T-helper 1 cell treated with Interleukin-12 subunit alpha and Interleukin-12 subunit beta and Interleukin-4 antibody, amounts not matched to agents 30 μg/mL and 1 μg/mL, for 36 hours (primary cell): ENCODE measurements around the gene PDPK1.

Experiments used
- H3K27ac Mint-ChIP-seq: one replicate; pipeline ENCODE4 v1.8.0; 2021; ENCODE audit warnings: mild to moderate bottlenecking, mixed read lengths
- H3K27me3 Mint-ChIP-seq: one replicate; pipeline ENCODE4 v1.8.0; 2021; ENCODE audit warnings: low read depth, mixed read lengths
- H3K36me3 Mint-ChIP-seq: one replicate; pipeline ENCODE4 v1.8.0; 2021; ENCODE audit warnings: low read depth, mixed read lengths
- H3K4me1 Mint-ChIP-seq: one replicate; pipeline ENCODE4 v1.8.0; 2021; ENCODE audit warnings: low read depth, mixed read lengths
- H3K4me3 Mint-ChIP-seq: one replicate; pipeline ENCODE4 v1.8.0; 2021; ENCODE audit warnings: mild to moderate bottlenecking, moderate library complexity, mixed read lengths
- H3K9me3 Mint-ChIP-seq: one replicate; pipeline ENCODE4 v1.8.0; 2021; ENCODE audit warnings: mixed read lengths

PDPK1 gene

GRCh38 chr16:2514333-2515179, 23.3 kb upstream of the PDPK1 start:
- Mint-ChIP-seq H3K4me1 (peaks cover 44% of the 10 kb centered on the region), H3K9me3 (no peaks in the 10 kb centered on the region), H3K27ac (peak overlapping the region; percentile 89), H3K36me3 (peaks cover 7% of the 10 kb centered on the region), H3K27me3 (peaks cover 4% of the 10 kb centered on the region), H3K4me3 (peak overlapping the region; percentile 87)

DNA sequence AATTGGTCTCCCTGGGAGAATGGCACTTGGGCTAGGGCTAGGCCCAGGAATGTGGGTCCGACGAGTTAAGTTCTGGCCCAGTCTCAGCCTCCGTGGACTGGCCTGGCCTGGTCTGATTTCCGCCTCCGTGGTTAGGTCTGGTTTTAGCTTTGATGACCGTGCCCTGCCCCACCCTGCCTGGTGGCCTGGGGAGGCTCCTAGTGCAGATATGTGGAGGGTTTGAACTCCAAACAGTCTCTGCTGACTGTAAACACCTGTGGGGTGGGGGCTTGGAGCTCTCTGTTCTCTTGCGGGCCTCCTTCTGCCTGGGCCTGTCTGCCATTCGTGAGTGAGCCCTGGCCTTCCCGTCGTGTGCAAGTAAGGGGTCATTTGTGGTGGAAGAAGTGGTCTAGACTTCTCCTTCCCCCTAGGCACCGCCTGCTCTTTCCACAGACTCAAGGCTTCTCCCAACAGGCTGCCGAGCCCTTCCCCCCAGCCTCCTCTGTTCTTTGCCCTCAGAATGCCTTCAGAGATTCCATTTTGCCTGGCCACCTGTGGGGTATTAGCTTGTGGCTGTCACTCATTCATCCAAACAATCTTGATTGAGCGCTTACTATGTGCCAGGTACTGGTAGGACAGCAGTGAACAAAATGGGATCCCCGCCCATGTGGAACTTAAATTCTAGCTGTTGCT, 22.5 kb upstream of the PDPK1 start:
- Mint-ChIP-seq H3K27ac (peak overlapping the region; percentile 89), H3K4me3 (peak overlapping the region; percentile 87), H3K4me1 (peaks cover 49% of the 10 kb centered on the region), H3K9me3 (no peaks in the 10 kb centered on the region), H3K27me3 (peaks cover 4% of the 10 kb centered on the region), H3K36me3 (peaks cover 9% of the 10 kb centered on the region)

DNA sequence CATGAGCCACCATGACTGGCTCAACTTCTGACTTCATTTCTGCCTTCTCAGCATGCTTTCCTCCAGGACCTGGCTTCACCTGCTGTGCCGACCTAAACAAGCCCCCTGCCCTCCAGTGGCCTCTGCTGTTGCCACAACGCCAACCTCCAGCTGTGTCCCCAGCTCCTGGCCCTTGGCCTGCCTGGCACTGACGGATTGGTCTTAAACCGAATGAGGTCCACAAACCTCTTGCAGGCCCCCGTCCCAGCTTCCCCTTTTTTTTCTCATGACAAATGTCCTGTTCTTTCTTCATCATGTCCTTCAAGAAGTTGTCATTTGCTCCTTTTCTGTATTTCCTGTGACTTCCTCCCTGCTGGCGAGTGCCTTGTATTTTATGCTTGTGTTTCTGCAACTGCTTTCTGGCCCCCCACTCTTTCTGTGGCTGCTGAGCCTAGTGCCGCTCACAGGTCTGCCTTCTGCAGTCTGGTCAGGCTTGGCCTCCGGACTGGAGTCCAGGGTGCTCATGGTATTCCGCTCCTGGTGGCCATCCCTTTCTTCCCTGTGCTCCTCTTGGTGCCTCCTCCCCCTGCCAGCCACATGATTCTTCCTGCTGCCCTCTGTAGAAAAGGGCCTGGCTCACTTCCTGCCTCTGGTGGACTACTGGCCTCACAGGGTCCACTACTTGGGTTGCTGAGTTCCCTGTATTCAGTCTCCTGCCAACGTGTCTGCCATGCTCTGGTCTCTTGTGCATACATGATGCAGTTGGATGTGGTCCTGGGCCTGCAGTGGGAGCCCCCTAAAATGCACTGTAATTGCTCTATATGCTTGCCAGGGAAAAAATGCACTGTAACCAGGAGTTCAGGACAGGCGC, 21.2 kb upstream of the PDPK1 start:
- Mint-ChIP-seq H3K4me1 (peaks cover 55% of the 10 kb centered on the region), H3K27ac (peak overlapping the region; percentile 68), H3K36me3 (peaks cover 9% of the 10 kb centered on the region), H3K9me3 (no peaks in the 10 kb centered on the region), H3K27me3 (peaks cover 4% of the 10 kb centered on the region), H3K4me3 (peak overlapping the region; percentile 87)

DNA sequence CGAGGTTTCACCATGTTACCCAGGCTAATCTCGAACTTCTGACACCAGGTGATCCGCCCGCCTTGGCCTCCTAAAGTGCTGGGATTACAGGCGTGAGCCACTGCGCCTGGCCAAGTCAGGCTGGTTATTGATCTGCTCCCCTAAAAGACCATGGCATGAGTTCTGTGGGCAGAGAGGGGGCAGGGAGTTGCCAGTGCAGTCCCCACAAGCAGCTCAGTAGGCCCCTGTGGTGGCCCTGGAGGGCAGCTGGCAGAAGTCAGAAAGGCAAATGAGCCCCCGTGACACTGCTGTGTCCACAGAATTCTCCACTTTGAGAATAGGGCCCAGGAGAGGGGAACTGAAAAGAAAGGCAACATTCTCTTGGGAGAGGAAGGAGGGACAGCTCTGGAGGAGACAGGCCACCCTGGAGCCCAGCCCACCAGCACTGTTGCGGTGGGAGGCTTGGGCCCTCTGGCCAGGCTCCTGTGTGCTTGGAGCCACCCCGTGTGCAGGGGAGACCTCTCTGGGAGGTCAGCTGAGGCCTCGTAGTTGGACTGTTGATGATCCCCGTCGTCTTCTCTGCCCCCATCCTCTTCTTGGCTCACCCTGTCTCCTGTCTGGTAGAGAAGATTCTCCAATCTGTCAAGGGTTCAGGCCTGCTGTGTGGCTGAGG, 19.7 kb upstream of the PDPK1 start:
- Mint-ChIP-seq H3K4me3 (no peak overlapping the region), H3K27ac (peak overlapping the region; percentile 14), H3K27me3 (no peaks in the 10 kb centered on the region), H3K9me3 (no peaks in the 10 kb centered on the region), H3K4me1 (peaks cover 45% of the 10 kb centered on the region), H3K36me3 (peaks cover 9% of the 10 kb centered on the region)

DNA sequence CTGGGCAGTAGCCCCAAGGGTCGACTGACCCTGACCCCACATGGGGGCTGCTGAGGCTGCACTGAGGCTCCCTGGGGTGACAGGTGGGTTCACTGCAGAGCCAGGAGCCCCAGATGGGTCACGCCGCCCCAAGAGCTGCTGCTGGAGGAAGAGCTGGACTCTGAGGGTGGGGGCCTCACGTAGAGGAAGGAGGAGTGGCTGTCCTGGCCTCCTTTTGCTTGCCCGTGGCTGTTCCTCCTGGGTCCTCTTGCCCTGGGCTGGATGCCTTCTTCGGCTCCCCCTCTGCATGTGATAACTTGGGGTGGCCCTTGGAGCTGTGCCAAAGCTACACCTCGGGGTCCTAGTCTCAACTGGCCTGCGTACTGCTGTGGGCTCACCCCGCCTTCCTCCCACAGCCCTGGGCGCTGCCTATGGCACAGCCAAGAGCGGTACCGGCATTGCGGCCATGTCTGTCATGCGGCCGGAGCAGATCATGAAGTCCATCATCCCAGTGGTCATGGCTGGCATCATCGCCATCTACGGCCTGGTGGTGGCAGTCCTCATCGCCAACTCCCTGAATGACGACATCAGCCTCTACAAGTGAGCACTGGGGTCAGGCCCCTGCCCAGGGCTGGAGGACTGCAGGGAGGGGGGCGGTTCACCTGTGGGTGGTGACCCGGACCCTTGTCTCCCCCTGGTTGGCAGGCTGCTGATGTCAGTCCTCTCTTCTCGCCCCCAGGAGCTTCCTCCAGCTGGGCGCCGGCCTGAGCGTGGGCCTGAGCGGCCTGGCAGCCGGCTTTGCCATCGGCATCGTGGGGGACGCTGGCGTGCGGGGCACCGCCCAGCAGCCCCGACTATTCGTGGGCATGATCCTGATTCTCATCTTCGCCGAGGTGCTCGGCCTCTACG, 18.8 kb upstream of the PDPK1 start:
- H3K27me3 Mint-ChIP-seq, result no peaks in the 10 kb centered on the region
- H3K4me3 Mint-ChIP-seq, result peak overlapping the region; percentile 77
- peak overlapping the region; percentile 92 for H3K27ac Mint-ChIP-seq
- H3K9me3 Mint-ChIP-seq, result no peaks in the 10 kb centered on the region
- H3K36me3 Mint-ChIP-seq, result peaks cover 14% of the 10 kb centered on the region
- H3K4me1 Mint-ChIP-seq, result peaks cover 43% of the 10 kb centered on the region

GRCh38 chr16:2519711-2520080, 18.1 kb upstream of the PDPK1 start:
- no peaks in the 10 kb centered on the region for H3K9me3 Mint-ChIP-seq
- H3K27me3 Mint-ChIP-seq, result no peaks in the 10 kb centered on the region
- H3K36me3 Mint-ChIP-seq, result peaks cover 21% of the 10 kb centered on the region
- H3K4me1 Mint-ChIP-seq, result peaks cover 45% of the 10 kb centered on the region
- peak overlapping the region; percentile 92 for H3K27ac Mint-ChIP-seq
- H3K4me3 Mint-ChIP-seq, result peak overlapping the region; percentile 77

DNA sequence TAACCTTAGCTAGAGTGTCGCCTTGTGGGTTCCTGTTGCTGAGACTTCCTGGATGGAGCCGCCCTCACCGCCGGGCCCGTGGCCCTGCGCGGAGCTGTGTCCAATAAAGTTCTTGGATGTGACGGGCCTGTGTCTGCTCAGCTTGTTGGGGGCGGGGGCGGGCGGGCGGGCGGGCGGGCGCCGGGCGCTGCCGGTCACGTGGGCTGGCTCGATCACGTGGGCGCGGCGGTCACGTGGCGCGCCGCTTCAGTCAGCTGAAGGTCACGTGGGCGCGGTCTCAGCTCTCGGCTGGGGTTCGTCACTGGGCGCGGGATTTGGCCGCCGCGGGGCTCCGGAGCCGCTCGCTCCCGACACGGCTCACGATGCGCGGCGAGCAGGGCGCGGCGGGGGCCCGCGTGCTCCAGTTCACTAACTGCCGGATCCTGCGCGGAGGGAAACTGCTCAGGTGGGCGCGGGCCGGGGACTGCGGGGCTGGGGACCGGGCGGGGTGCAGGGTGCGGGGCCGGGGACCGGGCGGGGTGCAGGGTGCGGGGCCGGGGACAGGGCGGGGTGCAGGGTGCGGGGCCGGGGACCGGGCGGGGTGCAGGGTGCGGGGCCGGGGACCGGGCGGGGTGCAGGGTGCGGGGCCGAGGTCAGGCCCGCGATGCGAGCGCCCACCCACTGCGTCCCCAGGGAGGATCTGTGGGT, 17.6 kb upstream of the PDPK1 start, which contains the start of gene AMDHD2:
TSS of gene AMDHD2 (plus strand) at position 275 of the 687 bp plus-strand sequence. CDS start at position 363, 88 bp downstream.
- H3K4me1 Mint-ChIP-seq, result peaks cover 41% of the 10 kb centered on the region
- H3K4me3 Mint-ChIP-seq, result peak within 1 kb of the TSS; percentile 85
- H3K27me3 Mint-ChIP-seq, result no peaks in the 10 kb centered on the region
- H3K36me3 Mint-ChIP-seq, result peaks cover 23% of the 10 kb centered on the region
- peak within 1 kb of the TSS; percentile 92 for H3K27ac Mint-ChIP-seq
- no peaks in the 10 kb centered on the region for H3K9me3 Mint-ChIP-seq

GRCh38 chr16:2520784-2521531, 16.9 kb upstream of the PDPK1 start:
- Mint-ChIP-seq H3K27ac (peak overlapping the region; percentile 92), H3K4me3 (peak overlapping the region; percentile 85), H3K27me3 (no peaks in the 10 kb centered on the region), H3K36me3 (peaks cover 18% of the 10 kb centered on the region), H3K4me1 (peaks cover 34% of the 10 kb centered on the region), H3K9me3 (no peaks in the 10 kb centered on the region)

DNA sequence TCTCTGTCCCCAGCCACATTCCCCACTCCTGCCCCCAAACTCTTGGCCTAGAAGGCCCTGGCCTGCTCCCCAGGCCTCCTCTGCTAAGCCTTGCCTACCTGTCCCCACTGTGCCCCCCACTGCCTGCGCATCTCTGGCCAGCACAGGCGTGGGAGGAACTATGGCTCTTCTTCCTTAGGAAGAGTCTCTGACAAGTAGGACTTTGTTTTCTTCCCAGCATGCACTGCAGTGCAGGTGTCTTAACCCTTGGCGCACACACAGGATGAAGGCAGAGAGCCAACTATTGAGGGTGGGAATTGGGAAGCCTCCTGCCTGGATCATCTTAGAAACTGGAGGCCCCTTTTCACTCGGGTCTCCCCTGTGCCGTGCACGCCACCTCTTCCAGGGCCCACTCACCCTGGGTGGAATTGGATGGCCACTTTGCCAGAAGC, 14.0 kb upstream of the PDPK1 start:
- no peak overlapping the region for H3K27ac Mint-ChIP-seq

DNA sequence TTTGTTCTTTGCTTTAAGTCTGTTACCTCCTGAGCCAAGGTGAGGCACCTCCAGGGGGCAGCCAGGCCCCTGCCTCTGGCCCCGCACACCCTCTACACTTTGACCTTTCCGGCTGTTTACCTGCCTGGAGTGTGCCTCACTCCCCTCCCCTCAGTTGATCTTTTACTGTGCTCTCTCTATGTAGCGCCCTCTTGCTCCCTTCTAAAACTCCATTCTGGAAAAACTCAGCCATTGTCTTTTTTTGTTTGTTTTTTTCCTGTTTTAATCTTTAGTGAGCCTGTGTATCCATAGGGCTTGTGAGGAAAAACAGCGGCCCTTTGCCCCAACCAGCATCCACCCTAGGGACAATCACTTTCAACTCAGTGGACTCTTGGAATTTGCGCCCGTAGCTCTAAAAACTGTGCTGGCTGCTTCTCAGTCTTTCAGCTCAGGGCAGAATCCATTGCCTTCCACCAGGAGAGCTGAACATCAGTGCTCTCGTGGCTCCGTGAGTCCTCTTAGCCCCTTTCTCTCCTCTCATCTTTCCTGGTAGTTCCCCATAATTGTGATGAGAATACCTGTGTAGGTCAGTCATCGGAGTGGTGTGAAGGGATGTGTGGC, 13.4 kb upstream of the PDPK1 start:
- Mint-ChIP-seq H3K4me3 (no peak overlapping the region), H3K27ac (peak overlapping the region; percentile 59), H3K36me3 (peaks cover 20% of the 10 kb centered on the region), H3K27me3 (no peaks in the 10 kb centered on the region), H3K9me3 (no peaks in the 10 kb centered on the region), H3K4me1 (peaks cover 16% of the 10 kb centered on the region)

More for the DNA sequence above, 14.0 kb upstream of the PDPK1 start:
- no peaks in the 10 kb centered on the region for H3K27me3 Mint-ChIP-seq
- H3K36me3 Mint-ChIP-seq, result peaks cover 20% of the 10 kb centered on the region
- H3K4me3 Mint-ChIP-seq, result no peak overlapping the region
- H3K9me3 Mint-ChIP-seq, result no peaks in the 10 kb centered on the region
- peaks cover 19% of the 10 kb centered on the region for H3K4me1 Mint-ChIP-seq

GRCh38 chr16:2526135-2526534, 11.7 kb upstream of the PDPK1 start:
- peaks cover 21% of the 10 kb centered on the region for H3K36me3 Mint-ChIP-seq
- H3K27ac Mint-ChIP-seq, result no peak overlapping the region
- H3K4me1 Mint-ChIP-seq, result peaks cover 9% of the 10 kb centered on the region
- no peaks in the 10 kb centered on the region for H3K27me3 Mint-ChIP-seq
- no peak overlapping the region for H3K4me3 Mint-ChIP-seq
- no peaks in the 10 kb centered on the region for H3K9me3 Mint-ChIP-seq
